Activated gamma-delta T cell treated with anti-CD3 and anti-CD28 coated beads, Interleukin-2, amount 50 U/mL, for 16 hours (primary cell): ENCODE data around the gene RNPEPL1.
A peak's percentile ranks its signal among the peaks of the same experiment; 100 is the strongest.

ENCODE experiments used
- DNase-seq: peaks from one replicate; pipeline ENCODE4 v3.0.0-alpha.2; 2020; ENCODE audit warnings: low read depth

RNPEPL1 gene

GRCh38 chr2:240564561-240565332, 3.5 kb upstream of the RNPEPL1 start:
- DNase-seq, result no peak

GRCh38 chr2:240565333-240566202, 2.7 kb upstream of the RNPEPL1 start:
- DNase-seq, result peak; percentile 90

GRCh38 chr2:240566203-240567136, 1.8 kb upstream of the RNPEPL1 start:
- DNase-seq, result peak; percentile 89

- no peak for DNase-seq
Measured at GRCh38 chr2:240567137-240567871, 980 bp upstream of the RNPEPL1 start.

GRCh38 chr2:240568678-240569522, 616 bp downstream of the RNPEPL1 start:
- DNase-seq, result no peak

GRCh38 chr2:240569523-240569997, 1.3 kb downstream of the RNPEPL1 start:
- no peak for DNase-seq

GRCh38 chr2:240569998-240570530, 1.8 kb downstream of the RNPEPL1 start:
- DNase-seq, result no peak

- no peak for DNase-seq
Measured at GRCh38 chr2:240570531-240571313, 2.4 kb downstream of the RNPEPL1 start.

- no peak for DNase-seq
Measured at GRCh38 chr2:240571314-240571973, 3.2 kb downstream of the RNPEPL1 start.

GRCh38 chr2:240572141-240573031, 4.1 kb downstream of the RNPEPL1 start:
- no peak for DNase-seq

GRCh38 chr2:240573071-240573515, 4.8 kb downstream of the RNPEPL1 start:
- no peak for DNase-seq

- DNase-seq, result no peak
Measured at GRCh38 chr2:240573516-240574385, 5.5 kb downstream of the RNPEPL1 start.

GRCh38 chr2:240574386-240575100, 6.3 kb downstream of the RNPEPL1 start:
- no peak for DNase-seq

GRCh38 chr2:240575101-240575965, 7.0 kb downstream of the RNPEPL1 start:
- no peak for DNase-seq

GRCh38 chr2:240576036-240576435, 7.8 kb downstream of the RNPEPL1 start:
- DNase-seq, result no peak
